WTC11 (cell line): Measurements from ENCODE around the gene TMEM151A.

ENCODE experiments used
- ATF1 ChIP-seq: sonication (generic); formaldehyde crosslinking; IDR thresholded peaks from 2 replicates; pipeline ENCODE4 v1.8.1; 2023; ENCODE audit warnings: mild to moderate bottlenecking, moderate library complexity, missing genetic modification reagents
- CREB1 ChIP-seq: sonication (generic); formaldehyde crosslinking; IDR thresholded peaks from 2 replicates; pipeline ENCODE4 v1.8.0; 2023; ENCODE audit warnings: mild to moderate bottlenecking, missing genetic modification reagents
- KAT7 ChIP-seq: sonication (generic); formaldehyde crosslinking; IDR thresholded peaks from 2 replicates; pipeline ENCODE4 v1.8.1; 2023; ENCODE audit warnings: missing genetic modification reagents, mild to moderate bottlenecking, borderline replicate concordance
- SP1 ChIP-seq: sonication (generic); formaldehyde crosslinking; conservative IDR thresholded peaks from 2 replicates; pipeline ENCODE4 v1.8.1; 2022; ENCODE audit warnings: missing genetic modification reagents
- TF ChIP-seq, protein P1 (sequence below): fragments of 200-600 bp; IDR thresholded peaks from 2 replicates; pipeline ENCODE4 v1.8.0; 2022; ENCODE audit warnings: antibody characterized with exemption
- TF ChIP-seq, protein P2 (sequence below): sonication (generic); formaldehyde crosslinking; IDR thresholded peaks from 2 replicates; pipeline ENCODE4 v1.8.0; 2023; ENCODE audit warnings: missing genetic modification reagents, mild to moderate bottlenecking, borderline replicate concordance
- TF ChIP-seq, protein P3 (sequence below): sonication (generic); formaldehyde crosslinking; IDR thresholded peaks from 2 replicates; pipeline ENCODE4 v1.8.1; 2022; ENCODE audit warnings: low read depth, missing genetic modification reagents, borderline replicate concordance

DNA sequence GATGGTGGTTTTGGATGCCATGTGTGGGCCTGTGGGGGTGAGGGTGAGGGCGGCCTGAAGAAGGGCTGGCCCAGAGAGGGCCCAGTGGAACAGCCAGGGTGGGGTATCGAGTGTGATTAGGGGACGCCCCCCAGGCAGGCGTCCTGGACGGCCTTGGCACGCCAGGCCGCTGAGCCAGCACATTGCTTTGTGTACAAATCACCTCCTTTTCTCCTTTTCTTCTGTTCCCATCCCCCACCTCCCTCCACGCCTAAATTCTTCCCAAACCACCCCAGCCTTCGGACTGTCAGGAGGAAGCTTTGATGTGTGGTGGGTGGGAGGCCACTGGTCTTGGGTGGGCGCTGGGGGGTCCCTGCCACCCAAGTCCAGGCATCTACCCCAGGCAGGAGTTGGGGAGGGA is 33.0 kb downstream of the TMEM151A start:
- TF ChIP-seq SP1 (CRISPR knock-in tag) (no peak), KAT7 (CRISPR knock-in tag) (no peak), ATF1 (CRISPR knock-in tag) (no peak), CREB1 (CRISPR knock-in tag) (no peak)
- TF ChIP-seq, protein P1, sequence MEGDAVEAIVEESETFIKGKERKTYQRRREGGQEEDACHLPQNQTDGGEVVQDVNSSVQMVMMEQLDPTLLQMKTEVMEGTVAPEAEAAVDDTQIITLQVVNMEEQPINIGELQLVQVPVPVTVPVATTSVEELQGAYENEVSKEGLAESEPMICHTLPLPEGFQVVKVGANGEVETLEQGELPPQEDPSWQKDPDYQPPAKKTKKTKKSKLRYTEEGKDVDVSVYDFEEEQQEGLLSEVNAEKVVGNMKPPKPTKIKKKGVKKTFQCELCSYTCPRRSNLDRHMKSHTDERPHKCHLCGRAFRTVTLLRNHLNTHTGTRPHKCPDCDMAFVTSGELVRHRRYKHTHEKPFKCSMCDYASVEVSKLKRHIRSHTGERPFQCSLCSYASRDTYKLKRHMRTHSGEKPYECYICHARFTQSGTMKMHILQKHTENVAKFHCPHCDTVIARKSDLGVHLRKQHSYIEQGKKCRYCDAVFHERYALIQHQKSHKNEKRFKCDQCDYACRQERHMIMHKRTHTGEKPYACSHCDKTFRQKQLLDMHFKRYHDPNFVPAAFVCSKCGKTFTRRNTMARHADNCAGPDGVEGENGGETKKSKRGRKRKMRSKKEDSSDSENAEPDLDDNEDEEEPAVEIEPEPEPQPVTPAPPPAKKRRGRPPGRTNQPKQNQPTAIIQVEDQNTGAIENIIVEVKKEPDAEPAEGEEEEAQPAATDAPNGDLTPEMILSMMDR: no peak
- TF ChIP-seq, protein P2, sequence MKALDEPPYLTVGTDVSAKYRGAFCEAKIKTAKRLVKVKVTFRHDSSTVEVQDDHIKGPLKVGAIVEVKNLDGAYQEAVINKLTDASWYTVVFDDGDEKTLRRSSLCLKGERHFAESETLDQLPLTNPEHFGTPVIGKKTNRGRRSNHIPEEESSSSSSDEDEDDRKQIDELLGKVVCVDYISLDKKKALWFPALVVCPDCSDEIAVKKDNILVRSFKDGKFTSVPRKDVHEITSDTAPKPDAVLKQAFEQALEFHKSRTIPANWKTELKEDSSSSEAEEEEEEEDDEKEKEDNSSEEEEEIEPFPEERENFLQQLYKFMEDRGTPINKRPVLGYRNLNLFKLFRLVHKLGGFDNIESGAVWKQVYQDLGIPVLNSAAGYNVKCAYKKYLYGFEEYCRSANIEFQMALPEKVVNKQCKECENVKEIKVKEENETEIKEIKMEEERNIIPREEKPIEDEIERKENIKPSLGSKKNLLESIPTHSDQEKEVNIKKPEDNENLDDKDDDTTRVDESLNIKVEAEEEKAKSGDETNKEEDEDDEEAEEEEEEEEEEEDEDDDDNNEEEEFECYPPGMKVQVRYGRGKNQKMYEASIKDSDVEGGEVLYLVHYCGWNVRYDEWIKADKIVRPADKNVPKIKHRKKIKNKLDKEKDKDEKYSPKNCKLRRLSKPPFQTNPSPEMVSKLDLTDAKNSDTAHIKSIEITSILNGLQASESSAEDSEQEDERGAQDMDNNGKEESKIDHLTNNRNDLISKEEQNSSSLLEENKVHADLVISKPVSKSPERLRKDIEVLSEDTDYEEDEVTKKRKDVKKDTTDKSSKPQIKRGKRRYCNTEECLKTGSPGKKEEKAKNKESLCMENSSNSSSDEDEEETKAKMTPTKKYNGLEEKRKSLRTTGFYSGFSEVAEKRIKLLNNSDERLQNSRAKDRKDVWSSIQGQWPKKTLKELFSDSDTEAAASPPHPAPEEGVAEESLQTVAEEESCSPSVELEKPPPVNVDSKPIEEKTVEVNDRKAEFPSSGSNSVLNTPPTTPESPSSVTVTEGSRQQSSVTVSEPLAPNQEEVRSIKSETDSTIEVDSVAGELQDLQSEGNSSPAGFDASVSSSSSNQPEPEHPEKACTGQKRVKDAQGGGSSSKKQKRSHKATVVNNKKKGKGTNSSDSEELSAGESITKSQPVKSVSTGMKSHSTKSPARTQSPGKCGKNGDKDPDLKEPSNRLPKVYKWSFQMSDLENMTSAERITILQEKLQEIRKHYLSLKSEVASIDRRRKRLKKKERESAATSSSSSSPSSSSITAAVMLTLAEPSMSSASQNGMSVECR (CRISPR knock-in tag): no peak
- TF ChIP-seq, protein P3, sequence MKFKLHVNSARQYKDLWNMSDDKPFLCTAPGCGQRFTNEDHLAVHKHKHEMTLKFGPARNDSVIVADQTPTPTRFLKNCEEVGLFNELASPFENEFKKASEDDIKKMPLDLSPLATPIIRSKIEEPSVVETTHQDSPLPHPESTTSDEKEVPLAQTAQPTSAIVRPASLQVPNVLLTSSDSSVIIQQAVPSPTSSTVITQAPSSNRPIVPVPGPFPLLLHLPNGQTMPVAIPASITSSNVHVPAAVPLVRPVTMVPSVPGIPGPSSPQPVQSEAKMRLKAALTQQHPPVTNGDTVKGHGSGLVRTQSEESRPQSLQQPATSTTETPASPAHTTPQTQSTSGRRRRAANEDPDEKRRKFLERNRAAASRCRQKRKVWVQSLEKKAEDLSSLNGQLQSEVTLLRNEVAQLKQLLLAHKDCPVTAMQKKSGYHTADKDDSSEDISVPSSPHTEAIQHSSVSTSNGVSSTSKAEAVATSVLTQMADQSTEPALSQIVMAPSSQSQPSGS (CRISPR knock-in tag): no peak
